HepG2 (cell line): ENCODE data around the gene PSD. TPM values are rescaled to one million over a fixed set of nuclear protein-coding genes. Genes with fewer than 3 reads are reported as not detected.
A peak's percentile ranks its signal among the peaks of the same experiment; 100 is the strongest.

Experiments
- AKAP8 ChIP-seq: sonication (generic); formaldehyde crosslinking; IDR thresholded peaks from 2 replicates; pipeline ENCODE4 v1.5.1; 2020; ENCODE audit warnings: mild to moderate bottlenecking, missing genetic modification reagents
- ARNT2 ChIP-seq: sonication (generic); formaldehyde crosslinking; IDR thresholded peaks from 2 replicates; pipeline ENCODE4 v1.8.0; 2022; ENCODE audit warnings: mild to moderate bottlenecking, low read depth, missing genetic modification reagents, moderate library complexity
- BCL3 ChIP-seq: sonication (generic); formaldehyde crosslinking; IDR thresholded peaks from 2 replicates; pipeline ENCODE4 v1.5.1; 2020; ENCODE audit warnings: mild to moderate bottlenecking, missing genetic modification reagents, moderate library complexity
- FOXA1 ChIP-seq, 2 experiments: fragments of 450-650 bp in 1 of 2; sonication (generic) in 1 of 2; formaldehyde crosslinking in 1 of 2; IDR thresholded peaks; 2 replicates each; pipeline versions ENCODE4 v1.4.0 to v1.6.1; 2016 to 2020; ENCODE audit warnings: missing genetic modification reagents in 1 of 2
- FOXK1 ChIP-seq: sonication (generic); formaldehyde crosslinking; IDR thresholded peaks from 2 replicates; pipeline ENCODE4 v1.4.0; 2020; ENCODE audit warnings: low read depth, missing genetic modification reagents, borderline replicate concordance
- HOMEZ ChIP-seq: IDR thresholded peaks from 2 replicates; pipeline ENCODE4 v1.6.1; 2016; ENCODE audit warnings: low read depth
- NFYB ChIP-seq: sonication (generic); formaldehyde crosslinking; IDR thresholded peaks from 2 replicates; pipeline ENCODE4 v1.4.0; 2020; ENCODE audit warnings: missing genetic modification reagents
- RBFOX2 ChIP-seq: fragments of 200-400 bp; formaldehyde crosslinking; IDR thresholded peaks from 2 replicates; pipeline ENCODE4 v1.6.1; 2017; ENCODE audit warnings: low read depth, mild to moderate bottlenecking, low read length
- SP1 ChIP-seq, 2 experiments: fragments of 450-650 bp in 1 of 2; sonication (generic) in 1 of 2; formaldehyde crosslinking in 1 of 2; IDR thresholded peaks; 2 replicates each; pipeline versions ENCODE4 v1.4.0 to v1.6.1; 2016 to 2020; ENCODE audit warnings: missing genetic modification reagents in 1 of 2
- TARDBP ChIP-seq: sonication (generic); formaldehyde crosslinking; IDR thresholded peaks from 2 replicates; pipeline ENCODE4 v1.8.0; 2022; ENCODE audit warnings: mild to moderate bottlenecking, missing genetic modification reagents
- TEAD2 ChIP-seq: sonication (generic); formaldehyde crosslinking; IDR thresholded peaks from 2 replicates; pipeline ENCODE4 v1.9.0; 2021; ENCODE audit warnings: missing genetic modification reagents
- ZHX1 ChIP-seq: sonication (generic); formaldehyde crosslinking; IDR thresholded peaks from 2 replicates; pipeline ENCODE4 v1.8.1; 2022; ENCODE audit warnings: low read depth, mild to moderate bottlenecking, missing genetic modification reagents
- ZNF24 ChIP-seq: fragments of 450-650 bp; IDR thresholded peaks from 2 replicates; pipeline ENCODE4 v1.6.1; 2017; ENCODE audit warnings: antibody characterized with exemption, mild to moderate bottlenecking
- ZNF253 ChIP-seq: sonication (generic); formaldehyde crosslinking; IDR thresholded peaks from 2 replicates; pipeline ENCODE4 v1.8.0; 2022; ENCODE audit warnings: mild to moderate bottlenecking, missing genetic modification reagents, borderline replicate concordance
- ZNF256 ChIP-seq: sonication (generic); formaldehyde crosslinking; conservative IDR thresholded peaks from 2 replicates; pipeline ENCODE4 v1.4.0; 2020; ENCODE audit warnings: missing genetic modification reagents
- ZNF280D ChIP-seq: sonication (generic); formaldehyde crosslinking; IDR thresholded peaks from 2 replicates; pipeline ENCODE4 v1.5.1; 2020; ENCODE audit warnings: mild to moderate bottlenecking, missing genetic modification reagents
- ZNF660 ChIP-seq: sonication (generic); formaldehyde crosslinking; IDR thresholded peaks from 2 replicates; pipeline ENCODE4 v1.5.1; 2020; ENCODE audit warnings: mild to moderate bottlenecking, low read depth, missing genetic modification reagents, borderline replicate concordance
- ZNF784 ChIP-seq: sonication (generic); formaldehyde crosslinking; IDR thresholded peaks from 2 replicates; pipeline ENCODE4 v1.5.1; 2020; ENCODE audit warnings: missing genetic modification reagents, mild to moderate bottlenecking, borderline replicate concordance
- ZSCAN22 ChIP-seq: sonication (generic); formaldehyde crosslinking; IDR thresholded peaks from 2 replicates; pipeline ENCODE4 v1.4.0; 2020; ENCODE audit warnings: mild to moderate bottlenecking, missing genetic modification reagents
- polyA plus RNA-seq, 8 experiments: library from polyadenylated mRNA; depleted of rRNA in 3 of 8; stranded (reverse) in 7 of 8; unstranded in 1 of 8; fragments of >200 nt; fragmentation: Illumina TruSeq in 4 of 8; extraction: Trizol in 4 of 8; gene quantifications; 2 replicates each; pipeline versions ENCODE4 v1.2.1 to v1.2.3, GENCODE V29; 2011 to 2016; ENCODE audit warnings: low read depth in 4 of 8, missing spikeins in 1 of 8, mixed read lengths in 1 of 8; ENCODE audit not compliant: insufficient read depth in 1 of 8
- total RNA-seq, 5 experiments: library from RNA; depleted of rRNA; stranded (reverse); fragments of >200 nt; fragmentation: Illumina TruSeq; extraction: Trizol; gene quantifications; 2 replicates each; pipeline ENCODE4 v1.2.3, GENCODE V29; 2016; ENCODE audit warnings: low read depth in 1 of 5

PSD gene
- total and polyA plus RNA-seq, 2 of the 13 experiments (the other 11 are each of a cell fraction or from before 2014, with no cell fraction given): 0.35 to 0.58 TPM

GRCh38 chr10:102399217-102400021 is 19.2 kb downstream of the PSD start (continued):
- TF ChIP-seq ZHX1 (CRISPR knock-in tag): peak; percentile 94
- TF ChIP-seq NFYB: peak; percentile 43; the same call in 1 of the 2 replicates
- 0 out of 2 replicates have a peak, but pooled peaks have one; percentile 73 for TF ChIP-seq ZNF784 (CRISPR knock-in tag)
- TF ChIP-seq FOXK1: peak; percentile 78; the same call in 1 of the 2 replicates
- peak; percentile 89 for TF ChIP-seq TARDBP (CRISPR knock-in tag)
- no peak for TF ChIP-seq HOMEZ (CRISPR knock-in tag)
- TF ChIP-seq RBFOX2: peak; percentile 86
- TF ChIP-seq ZSCAN22 (CRISPR knock-in tag): no peak
- no peak for TF ChIP-seq TEAD2 (CRISPR knock-in tag)
- TF ChIP-seq FOXA1 (IDR thresholded peaks at IDR 0.05): no peak
- peak; percentile 61 for TF ChIP-seq FOXA1 (CRISPR knock-in tag; IDR thresholded peaks at IDR 0.05)
- no peak for TF ChIP-seq ZNF660
- no peak for TF ChIP-seq ZNF256
- no peak for TF ChIP-seq ZNF253 (CRISPR knock-in tag)
- TF ChIP-seq ARNT2 (CRISPR knock-in tag): peak; percentile 83
- no peak for TF ChIP-seq SP1 (IDR thresholded peaks at IDR 0.05)
- TF ChIP-seq SP1 (CRISPR knock-in tag; IDR thresholded peaks at IDR 0.05): peak; percentile 65; the same call in 1 of the 2 replicates
- 0 out of 2 replicates have a peak, but pooled peaks have one; percentile 68 for TF ChIP-seq ZNF280D (CRISPR knock-in tag)
- TF ChIP-seq BCL3 (CRISPR knock-in tag): peak; percentile 64; the same call in 1 of the 2 replicates
- TF ChIP-seq AKAP8 (CRISPR knock-in tag): peak; percentile 90
- no peak for TF ChIP-seq ZNF24
